GM12875 (cell line): ENCODE measurements around the gene KRT33B.

ENCODE experiments used
- H3K4me3 ChIP-seq: one replicate; pipeline ENCODE4 v1.5.1; 2011; ENCODE audit warnings: low read depth, low read length, control low read depth
- CTCF ChIP-seq: IDR thresholded peaks from 2 replicates; pipeline ENCODE4 v1.5.1; 2011; ENCODE audit warnings: low read depth, mild to moderate bottlenecking, control low read depth, inconsistent platforms, low read length, moderate library complexity, borderline replicate concordance; ENCODE audit not compliant: insufficient read depth

KRT33B gene

DNA sequence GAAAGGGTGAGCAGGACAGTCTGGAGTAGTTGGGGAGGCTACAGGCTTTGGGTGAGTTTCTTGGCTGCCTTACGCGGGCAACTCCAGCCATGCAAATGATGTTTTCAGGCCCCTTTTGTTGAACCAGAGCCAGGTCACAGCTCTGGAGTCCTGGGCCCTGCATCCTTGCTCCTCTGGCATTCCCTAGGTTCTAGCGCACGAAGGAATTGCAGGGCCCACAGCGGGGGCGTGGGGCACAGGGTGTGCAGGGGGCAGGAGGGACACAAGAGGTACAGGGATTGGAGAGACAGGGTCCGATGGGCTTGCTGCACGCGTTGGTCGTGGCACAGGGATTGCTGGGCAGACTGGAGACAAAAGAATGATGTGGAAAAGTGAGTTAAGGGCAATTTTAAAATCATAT is 24.2 kb upstream of the KRT33B start:
- no peak for TF ChIP-seq CTCF
- H3K4me3 ChIP-seq = no peak overlapping the region

DNA sequence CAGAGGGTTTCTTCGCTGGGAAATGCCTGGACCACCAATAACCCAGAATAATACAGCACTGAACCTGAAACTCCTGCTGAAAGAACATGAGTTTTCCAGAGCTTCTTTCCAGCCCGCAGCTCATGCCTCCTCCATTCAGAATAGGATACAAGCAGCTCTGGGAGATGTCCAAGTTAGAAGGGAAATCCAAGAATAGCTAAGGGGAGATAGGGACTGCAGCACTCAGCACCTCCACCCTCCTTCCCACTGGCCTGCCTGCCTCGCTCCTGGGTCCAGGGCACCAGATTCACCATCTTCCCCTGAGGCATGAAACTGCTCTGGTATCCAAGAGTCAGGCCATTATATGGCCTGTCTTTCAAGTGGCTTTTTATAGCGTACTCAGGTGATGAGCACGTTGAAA is 23.7 kb upstream of the KRT33B start:
- TF ChIP-seq CTCF = no peak
- H3K4me3 ChIP-seq = no peak overlapping the region

DNA sequence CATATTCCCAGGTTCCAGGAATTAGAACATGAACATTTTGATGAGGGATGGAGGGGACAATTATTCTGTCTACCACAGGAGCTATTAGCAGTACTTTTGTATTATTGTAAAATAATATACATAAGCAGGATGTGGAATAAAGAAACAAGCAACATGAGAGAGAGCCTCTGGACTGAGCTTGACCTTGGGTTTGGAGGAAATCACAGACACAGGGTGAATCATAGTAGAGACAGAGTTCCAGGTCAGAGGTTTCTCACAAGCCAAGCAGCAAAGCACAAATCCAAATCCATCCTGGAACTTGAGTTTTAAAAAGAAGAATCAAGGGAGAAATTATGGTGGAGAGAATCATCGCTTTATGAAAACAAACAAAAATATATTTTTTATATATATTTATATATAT is 22.7 kb upstream of the KRT33B start:
- no peak overlapping the region for H3K4me3 ChIP-seq
- no peak for TF ChIP-seq CTCF

DNA sequence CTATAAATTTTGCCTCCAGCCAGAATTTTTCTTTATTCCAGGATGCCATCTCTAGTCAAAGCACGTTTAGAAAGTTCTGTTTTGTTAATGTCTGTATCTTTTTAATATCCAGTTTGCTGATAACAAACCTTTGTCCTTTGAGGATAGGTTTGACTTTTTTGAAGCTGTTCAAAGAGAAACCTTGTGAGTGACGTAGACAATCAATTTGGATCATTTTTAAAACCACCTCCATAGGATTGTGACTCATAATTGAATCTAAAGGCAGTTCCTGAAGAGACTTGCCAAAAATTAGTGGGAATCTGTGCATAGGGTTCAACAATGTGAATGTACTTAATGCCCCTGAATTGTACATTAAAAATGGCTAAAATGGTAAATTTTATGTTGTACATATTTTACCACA is 21.9 kb upstream of the KRT33B start:
- no peak overlapping the region for H3K4me3 ChIP-seq
- no peak for TF ChIP-seq CTCF

GRCh38 chr17:41390411-41390938 is 20.9 kb upstream of the KRT33B start:
- H3K4me3 ChIP-seq = no peak overlapping the region
- no peak for TF ChIP-seq CTCF

DNA sequence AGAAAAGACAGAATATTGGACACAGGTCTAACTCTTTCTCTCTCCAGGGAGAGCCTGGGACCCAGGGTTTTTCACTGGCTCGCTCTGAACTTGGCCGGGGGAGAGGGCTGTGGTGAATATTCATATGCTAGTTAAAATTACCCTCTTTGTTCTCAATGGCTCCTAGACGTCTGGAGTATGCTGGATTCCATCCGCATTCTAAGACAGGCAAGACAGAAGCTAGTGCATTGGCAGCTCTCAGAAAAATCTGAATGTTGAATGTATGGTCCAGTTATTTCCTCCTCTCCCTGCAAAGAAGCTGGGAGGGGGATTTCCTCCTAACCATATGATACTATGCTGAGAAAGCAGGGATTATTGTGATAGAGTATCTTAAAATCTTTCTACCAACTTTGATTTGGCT is 18.1 kb upstream of the KRT33B start:
- no peak overlapping the region for H3K4me3 ChIP-seq
- TF ChIP-seq CTCF = no peak

- no peak overlapping the region for H3K4me3 ChIP-seq
- no peak for TF ChIP-seq CTCF
Observed at GRCh38 chr17:41386227-41386626, 16.6 kb upstream of the KRT33B start.
